Measurements from ENCODE around the gene CAST.

DNA sequence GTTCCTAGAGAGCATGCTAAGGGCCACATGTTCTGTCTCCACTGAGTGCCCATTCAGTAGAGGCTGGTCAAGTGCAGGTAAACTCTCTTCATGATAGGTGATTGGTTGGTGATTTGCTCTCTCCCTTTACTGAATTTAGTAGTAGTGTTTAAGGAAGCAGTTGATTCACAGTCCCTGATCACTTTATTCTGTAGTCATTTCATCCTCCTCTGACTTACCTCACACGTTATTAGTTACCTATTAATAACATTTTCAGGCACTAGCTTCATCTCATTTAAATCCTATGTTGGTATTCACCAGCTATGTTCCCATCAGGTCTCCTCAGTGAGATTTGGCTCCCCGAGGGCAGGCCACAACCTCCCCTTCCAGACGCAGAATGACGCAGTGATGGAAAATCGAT, 93.7 kb downstream of the CAST start:
- TF ChIP-seq, protein P1, sequence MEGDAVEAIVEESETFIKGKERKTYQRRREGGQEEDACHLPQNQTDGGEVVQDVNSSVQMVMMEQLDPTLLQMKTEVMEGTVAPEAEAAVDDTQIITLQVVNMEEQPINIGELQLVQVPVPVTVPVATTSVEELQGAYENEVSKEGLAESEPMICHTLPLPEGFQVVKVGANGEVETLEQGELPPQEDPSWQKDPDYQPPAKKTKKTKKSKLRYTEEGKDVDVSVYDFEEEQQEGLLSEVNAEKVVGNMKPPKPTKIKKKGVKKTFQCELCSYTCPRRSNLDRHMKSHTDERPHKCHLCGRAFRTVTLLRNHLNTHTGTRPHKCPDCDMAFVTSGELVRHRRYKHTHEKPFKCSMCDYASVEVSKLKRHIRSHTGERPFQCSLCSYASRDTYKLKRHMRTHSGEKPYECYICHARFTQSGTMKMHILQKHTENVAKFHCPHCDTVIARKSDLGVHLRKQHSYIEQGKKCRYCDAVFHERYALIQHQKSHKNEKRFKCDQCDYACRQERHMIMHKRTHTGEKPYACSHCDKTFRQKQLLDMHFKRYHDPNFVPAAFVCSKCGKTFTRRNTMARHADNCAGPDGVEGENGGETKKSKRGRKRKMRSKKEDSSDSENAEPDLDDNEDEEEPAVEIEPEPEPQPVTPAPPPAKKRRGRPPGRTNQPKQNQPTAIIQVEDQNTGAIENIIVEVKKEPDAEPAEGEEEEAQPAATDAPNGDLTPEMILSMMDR (IDR thresholded peaks at IDR 0.05), result no peak
- no peak for TF ChIP-seq POLR2A (IDR thresholded peaks at IDR 0.05)

Measured in lower leg skin (tissue), 3 donors.